ENCODE data around the gene TNNC1. TPM values are rescaled to one million over a fixed set of nuclear protein-coding genes. Genes with fewer than 3 reads are reported as not detected.

TNNC1 gene
- total RNA-seq, 1 experiment from 2014 or later, result not detected

GRCh38 chr3:52432225-52432624 is 21.6 kb downstream of the TNNC1 start:
- DNase-seq (ENCODE audit: low read depth), result no peak

GRCh38 chr3:52431459-52432223 is 22.2 kb downstream of the TNNC1 start:
- DNase-seq (ENCODE audit: low read depth), result no peak

GRCh38 chr3:52430416-52430810 is 23.4 kb downstream of the TNNC1 start:
- no peak for DNase-seq (ENCODE audit: low read depth)

- DNase-seq (ENCODE audit: low read depth), result no peak
Observed at GRCh38 chr3:52429779-52430415, 23.9 kb downstream of the TNNC1 start.

- no peak for DNase-seq (ENCODE audit: low read depth)
Observed at GRCh38 chr3:52429031-52429430, 24.8 kb downstream of the TNNC1 start.

- DNase-seq (ENCODE audit: low read depth), result peak; percentile 63
Observed at GRCh38 chr3:52428151-52429005, 25.5 kb downstream of the TNNC1 start.

- no peak for DNase-seq (ENCODE audit: low read depth)
Observed at GRCh38 chr3:52423173-52423572, 30.7 kb downstream of the TNNC1 start.

- no peak for DNase-seq (ENCODE audit: low read depth)
Observed at GRCh38 chr3:52422669-52423068, 31.2 kb downstream of the TNNC1 start.

GRCh38 chr3:52420388-52420787 is 33.5 kb downstream of the TNNC1 start:
- DNase-seq (ENCODE audit: low read depth), result no peak

- no peak for DNase-seq (ENCODE audit: low read depth)
Observed at GRCh38 chr3:52415800-52416199, 38.0 kb downstream of the TNNC1 start.

GRCh38 chr3:52408466-52408865 is 45.4 kb downstream of the TNNC1 start:
- no peak for DNase-seq (ENCODE audit: low read depth)

- DNase-seq (ENCODE audit: low read depth), result no peak
Observed at GRCh38 chr3:52407779-52408178, 46.1 kb downstream of the TNNC1 start.

GRCh38 chr3:52406791-52407510 is 46.9 kb downstream of the TNNC1 start:
- no peak for DNase-seq (ENCODE audit: low read depth)

- no peak for DNase-seq (ENCODE audit: low read depth)
Observed at GRCh38 chr3:52406231-52406661, 47.6 kb downstream of the TNNC1 start.

- DNase-seq (ENCODE audit: low read depth), result no peak
Observed at GRCh38 chr3:52405601-52406110, 48.2 kb downstream of the TNNC1 start.

GRCh38 chr3:52405066-52405465 is 48.8 kb downstream of the TNNC1 start:
- DNase-seq (ENCODE audit: low read depth), result no peak

GRCh38 chr3:52404391-52404790 is 49.5 kb downstream of the TNNC1 start:
- DNase-seq (ENCODE audit: low read depth), result no peak

- no peak for DNase-seq (ENCODE audit: low read depth)
Observed at GRCh38 chr3:52403955-52404354, 49.9 kb downstream of the TNNC1 start.

- no peak for DNase-seq (ENCODE audit: low read depth)
Observed at GRCh38 chr3:52403271-52403841, 50.5 kb downstream of the TNNC1 start.

GRCh38 chr3:52402706-52403270 is 51.1 kb downstream of the TNNC1 start:
- no peak for DNase-seq (ENCODE audit: low read depth)

GRCh38 chr3:52402101-52402521 is 51.7 kb downstream of the TNNC1 start:
- no peak for DNase-seq (ENCODE audit: low read depth)

Measured in M059J (cell line).